GM10847 (cell line): ENCODE results near the gene VWA8.

Experiments used
- POLR2A ChIP-seq: IDR thresholded peaks from 2 replicates; pipeline ENCODE4 v1.6.1; 2011; ENCODE audit not compliant: insufficient read length; ENCODE audit errors: extremely low read depth

The VWA8 gene

GRCh38 chr13:41548910-41549309 is 412.0 kb downstream of the VWA8 start:
- no peak for TF ChIP-seq POLR2A

GRCh38 chr13:41548031-41548430 is 412.9 kb downstream of the VWA8 start:
- no peak for TF ChIP-seq POLR2A

GRCh38 chr13:41547251-41548000 is 413.5 kb downstream of the VWA8 start:
- no peak for TF ChIP-seq POLR2A

- TF ChIP-seq POLR2A: no peak
Observed at GRCh38 chr13:41546372-41547190, 414.3 kb downstream of the VWA8 start.

GRCh38 chr13:41545432-41545707 is 415.5 kb downstream of the VWA8 start:
- TF ChIP-seq POLR2A: no peak

GRCh38 chr13:41543664-41544300 is 417.1 kb downstream of the VWA8 start:
- no peak for TF ChIP-seq POLR2A

- no peak for TF ChIP-seq POLR2A
Observed at GRCh38 chr13:41542281-41542680, 418.6 kb downstream of the VWA8 start.

GRCh38 chr13:41541142-41541938 is 419.6 kb downstream of the VWA8 start:
- TF ChIP-seq POLR2A: no peak

GRCh38 chr13:41533266-41534052 is 427.4 kb downstream of the VWA8 start:
- no peak for TF ChIP-seq POLR2A

GRCh38 chr13:41528021-41528420 is 432.9 kb downstream of the VWA8 start:
- no peak for TF ChIP-seq POLR2A

GRCh38 chr13:41520660-41521630 is 440.0 kb downstream of the VWA8 start:
- TF ChIP-seq POLR2A: no peak

GRCh38 chr13:41520016-41520659 is 440.8 kb downstream of the VWA8 start:
- no peak for TF ChIP-seq POLR2A
